SK-N-SH (cell line): ENCODE measurements around the gene HOMER2.

Experiments used
- CHD2 ChIP-seq: fragments of 150-350 bp; IDR thresholded peaks from 2 replicates; pipeline ENCODE4 v1.6.1; 2018; ENCODE audit warnings: low read length; ENCODE audit not compliant: partially characterized antibody
- CTCF ChIP-seq: fragments of 200-600 bp; sonication (generic); IDR thresholded peaks from 2 replicates; pipeline ENCODE4 v1.6.1; 2017; ENCODE audit warnings: antibody characterized with exemption, mild to moderate bottlenecking, moderate library complexity
- JUND ChIP-seq: IDR thresholded peaks from 2 replicates; pipeline ENCODE4 v1.4.0; 2012
- MAX ChIP-seq: IDR thresholded peaks from 2 replicates; pipeline ENCODE4 v1.4.0; 2012; ENCODE audit warnings: low read depth
- MXI1 ChIP-seq: IDR thresholded peaks from 2 replicates; pipeline ENCODE4 v1.6.1; 2012; ENCODE audit warnings: mild to moderate bottlenecking, low read depth, low read length, improper control_type of control experiment
- NFIC ChIP-seq: IDR thresholded peaks from 2 replicates; pipeline ENCODE4 v1.4.0; 2012; ENCODE audit warnings: borderline replicate concordance
- POLR2AphosphoS5 ChIP-seq: IDR thresholded peaks from 2 replicates; pipeline ENCODE4 v1.6.1; 2012; ENCODE audit warnings: low read depth, low read length
- RAD21 ChIP-seq: IDR thresholded peaks from 2 replicates; pipeline ENCODE4 v1.6.1; 2012; ENCODE audit warnings: mild to moderate bottlenecking, low read length
- SIN3A ChIP-seq: IDR thresholded peaks from 2 replicates; pipeline ENCODE4 v1.6.1; 2012; ENCODE audit warnings: low read depth, mild to moderate bottlenecking, low read length, moderate library complexity, borderline replicate concordance
- SMC3 ChIP-seq: IDR thresholded peaks from 2 replicates; pipeline ENCODE4 v1.6.1; 2012; ENCODE audit warnings: low read depth, low read length, improper control_type of control experiment
- TAF1 ChIP-seq: IDR thresholded peaks from 2 replicates; pipeline ENCODE4 v1.6.1; 2012; ENCODE audit warnings: low read depth, mild to moderate bottlenecking, low read length, moderate library complexity, borderline replicate concordance
- TEAD4 ChIP-seq: IDR thresholded peaks from 2 replicates; pipeline ENCODE4 v1.4.0; 2012; ENCODE audit warnings: mild to moderate bottlenecking, borderline replicate concordance; ENCODE audit not compliant: insufficient read depth
- USF2 ChIP-seq: fragments of 150-350 bp; IDR thresholded peaks from 2 replicates; pipeline ENCODE4 v1.6.1; 2017; ENCODE audit warnings: antibody characterized with exemption, low read length, low read depth, borderline replicate concordance
- ZBTB33 ChIP-seq: IDR thresholded peaks from 2 replicates; pipeline ENCODE4 v1.4.0; 2012; ENCODE audit warnings: low read depth, borderline replicate concordance

GRCh38 chr15:82852941-82853561, 99.5 kb downstream of the HOMER2 start:
- TF ChIP-seq ZBTB33: no peak
- TF ChIP-seq RAD21: no peak
- no peak for TF ChIP-seq CTCF
- no peak for TF ChIP-seq JUND
- TF ChIP-seq SMC3: no peak
- TF ChIP-seq MAX: no peak
- no peak for TF ChIP-seq NFIC
- no peak for TF ChIP-seq TEAD4
- TF ChIP-seq POLR2AphosphoS5: no peak
- no peak for TF ChIP-seq SIN3A
- no peak for TF ChIP-seq MXI1
- TF ChIP-seq USF2: no peak
- TF ChIP-seq CHD2: no peak
- TF ChIP-seq TAF1: no peak
